Hepatocyte (in vitro differentiated cells): ENCODE results near the gene RGS8.

Source experiments
- EZH2 ChIP-seq: fragments of 200-600 bp; sonication (generic); IDR thresholded peaks from 2 replicates; pipeline ENCODE4 v1.6.1; 2016; ENCODE audit warnings: antibody characterized with exemption, mild to moderate bottlenecking, borderline replicate concordance
- EZH2phosphoT487 ChIP-seq: fragments of 200-600 bp; sonication (generic); IDR thresholded peaks from one replicate; pipeline ENCODE4 v1.6.1; 2018; ENCODE audit warnings: antibody characterized with exemption, mild to moderate bottlenecking, low read depth, moderate library complexity; ENCODE audit not compliant: unreplicated experiment, severe bottlenecking
- TF ChIP-seq, protein P1 (sequence below): fragments of 200-600 bp; sonication (generic); IDR thresholded peaks from 2 replicates; pipeline ENCODE4 v1.5.1; 2016; ENCODE audit warnings: antibody characterized with exemption, mild to moderate bottlenecking; ENCODE audit not compliant: poor library complexity

DNA sequence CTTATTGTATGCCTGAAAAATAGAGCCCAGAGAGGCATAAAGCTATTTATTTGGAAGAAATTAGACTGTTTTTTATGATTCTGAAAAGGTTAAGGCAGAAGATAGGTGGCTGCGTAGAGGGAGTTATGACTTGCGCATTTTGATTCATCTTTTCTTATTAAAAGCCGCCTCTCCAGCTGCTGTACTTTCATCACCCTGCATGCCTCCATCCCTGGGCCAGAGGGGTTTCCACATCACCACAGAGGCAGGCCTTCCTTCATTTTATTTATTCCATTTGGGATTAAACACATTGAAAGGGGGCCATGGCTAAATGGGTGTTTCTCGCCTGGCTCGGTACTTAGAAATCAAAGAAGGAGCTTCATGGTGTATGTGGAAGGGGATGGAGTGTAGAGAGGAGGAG lies 14.6 kb upstream of the RGS8 start:
- TF ChIP-seq, protein P1, sequence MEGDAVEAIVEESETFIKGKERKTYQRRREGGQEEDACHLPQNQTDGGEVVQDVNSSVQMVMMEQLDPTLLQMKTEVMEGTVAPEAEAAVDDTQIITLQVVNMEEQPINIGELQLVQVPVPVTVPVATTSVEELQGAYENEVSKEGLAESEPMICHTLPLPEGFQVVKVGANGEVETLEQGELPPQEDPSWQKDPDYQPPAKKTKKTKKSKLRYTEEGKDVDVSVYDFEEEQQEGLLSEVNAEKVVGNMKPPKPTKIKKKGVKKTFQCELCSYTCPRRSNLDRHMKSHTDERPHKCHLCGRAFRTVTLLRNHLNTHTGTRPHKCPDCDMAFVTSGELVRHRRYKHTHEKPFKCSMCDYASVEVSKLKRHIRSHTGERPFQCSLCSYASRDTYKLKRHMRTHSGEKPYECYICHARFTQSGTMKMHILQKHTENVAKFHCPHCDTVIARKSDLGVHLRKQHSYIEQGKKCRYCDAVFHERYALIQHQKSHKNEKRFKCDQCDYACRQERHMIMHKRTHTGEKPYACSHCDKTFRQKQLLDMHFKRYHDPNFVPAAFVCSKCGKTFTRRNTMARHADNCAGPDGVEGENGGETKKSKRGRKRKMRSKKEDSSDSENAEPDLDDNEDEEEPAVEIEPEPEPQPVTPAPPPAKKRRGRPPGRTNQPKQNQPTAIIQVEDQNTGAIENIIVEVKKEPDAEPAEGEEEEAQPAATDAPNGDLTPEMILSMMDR: no peak
- TF ChIP-seq EZH2: no peak
- no peak for TF ChIP-seq EZH2phosphoT487
